DOHH2 (cell line): ENCODE results near the gene FNIP1.

Source experiments
- CTCF ChIP-seq: fragments of 200-600 bp; sonication (generic); IDR thresholded peaks from one replicate; pipeline ENCODE4 v1.5.1; 2014; ENCODE audit warnings: antibody characterized with exemption, mild to moderate bottlenecking, low read depth, low read length; ENCODE audit not compliant: poor library complexity, severe bottlenecking
- EZH2phosphoT487 ChIP-seq: fragments of 200-600 bp; sonication (generic); IDR thresholded peaks from 2 replicates; pipeline ENCODE4 v1.6.1; 2017; ENCODE audit warnings: borderline replicate concordance, mild to moderate bottlenecking, antibody characterized with exemption, low read length, moderate library complexity, mixed read lengths

GRCh38 chr5:131824631-131825030, 27.8 kb upstream of the FNIP1 start:
- TF ChIP-seq CTCF (no peak), EZH2phosphoT487 (no peak)
